HFF-Myc (cell line): Measurements from ENCODE around the gene RRP36.

ENCODE experiments used
- DNase-seq: peaks from one replicate; pipeline ENCODE4 v3.0.0-alpha.2; 2011; ENCODE audit warnings: low read depth; ENCODE audit errors: extremely low read depth
- H3K4me3 ChIP-seq: replicated peaks from 2 replicates; pipeline ENCODE4 v1.5.1; 2011; ENCODE audit warnings: low read depth, mild to moderate bottlenecking, control low read depth, low read length
- TF ChIP-seq, protein P1 (sequence below): IDR thresholded peaks from 2 replicates; pipeline ENCODE4 v1.5.1; 2012; ENCODE audit warnings: mild to moderate bottlenecking, low read depth, low read length, control low read depth; ENCODE audit errors: missing control alignments

Gene RRP36

GRCh38 chr6:43024436-43024835 lies 3.0 kb downstream of the RRP36 start:
- TF ChIP-seq, protein P1, sequence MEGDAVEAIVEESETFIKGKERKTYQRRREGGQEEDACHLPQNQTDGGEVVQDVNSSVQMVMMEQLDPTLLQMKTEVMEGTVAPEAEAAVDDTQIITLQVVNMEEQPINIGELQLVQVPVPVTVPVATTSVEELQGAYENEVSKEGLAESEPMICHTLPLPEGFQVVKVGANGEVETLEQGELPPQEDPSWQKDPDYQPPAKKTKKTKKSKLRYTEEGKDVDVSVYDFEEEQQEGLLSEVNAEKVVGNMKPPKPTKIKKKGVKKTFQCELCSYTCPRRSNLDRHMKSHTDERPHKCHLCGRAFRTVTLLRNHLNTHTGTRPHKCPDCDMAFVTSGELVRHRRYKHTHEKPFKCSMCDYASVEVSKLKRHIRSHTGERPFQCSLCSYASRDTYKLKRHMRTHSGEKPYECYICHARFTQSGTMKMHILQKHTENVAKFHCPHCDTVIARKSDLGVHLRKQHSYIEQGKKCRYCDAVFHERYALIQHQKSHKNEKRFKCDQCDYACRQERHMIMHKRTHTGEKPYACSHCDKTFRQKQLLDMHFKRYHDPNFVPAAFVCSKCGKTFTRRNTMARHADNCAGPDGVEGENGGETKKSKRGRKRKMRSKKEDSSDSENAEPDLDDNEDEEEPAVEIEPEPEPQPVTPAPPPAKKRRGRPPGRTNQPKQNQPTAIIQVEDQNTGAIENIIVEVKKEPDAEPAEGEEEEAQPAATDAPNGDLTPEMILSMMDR = no peak
- no peak for DNase-seq
- H3K4me3 ChIP-seq = no peak overlapping the region

DNA sequence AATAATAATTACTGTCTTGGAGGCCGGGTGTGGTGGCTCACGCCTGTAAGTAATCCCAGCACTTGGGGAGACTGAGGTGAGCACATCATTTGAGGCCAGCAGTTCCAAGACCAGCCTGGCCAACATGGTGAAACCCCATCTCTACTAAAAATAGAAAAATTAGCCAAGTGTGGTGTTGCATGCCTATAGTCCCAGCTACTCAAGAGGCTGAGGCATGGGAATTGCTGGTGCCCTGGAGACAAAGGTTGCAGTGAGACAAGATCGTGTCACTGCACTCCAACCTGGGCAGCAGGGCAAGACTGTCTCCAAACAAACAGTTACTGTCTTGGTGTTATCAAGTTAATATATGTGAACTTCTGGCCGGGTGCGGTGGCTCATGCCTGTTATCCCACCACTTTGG lies 4.9 kb downstream of the RRP36 start:
- DNase-seq = no peak
- no peak overlapping the region for H3K4me3 ChIP-seq
- TF ChIP-seq, protein P1 = no peak

DNA sequence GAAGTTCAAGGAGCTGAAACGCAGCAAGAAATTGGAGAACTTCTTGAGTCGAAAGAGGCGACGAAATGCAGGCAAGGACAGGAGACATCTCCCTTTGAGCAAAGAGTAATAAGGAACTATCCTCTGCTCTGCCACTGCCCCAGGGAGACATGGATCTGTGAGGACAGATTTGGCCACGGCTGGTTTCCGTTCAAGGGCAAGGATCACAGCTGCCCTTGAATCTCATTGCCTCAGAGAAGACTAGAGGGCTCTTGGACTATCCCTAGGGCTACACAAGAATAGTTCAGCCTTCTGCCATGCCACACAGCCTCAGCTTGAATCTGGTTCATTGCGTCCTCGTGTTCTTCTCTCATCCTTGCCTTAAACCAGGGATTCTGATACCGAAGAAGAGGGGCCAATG lies 7.7 kb downstream of the RRP36 start:
- H3K4me3 ChIP-seq = no peak overlapping the region
- no peak for DNase-seq
- TF ChIP-seq, protein P1 = no peak

- no peak for DNase-seq
- TF ChIP-seq, protein P1 = no peak
- no peak overlapping the region for H3K4me3 ChIP-seq
Measured at GRCh38 chr6:43032326-43032725, 10.9 kb downstream of the RRP36 start.

GRCh38 chr6:43033496-43034189 lies 12.2 kb downstream of the RRP36 start:
- no peak overlapping the region for H3K4me3 ChIP-seq
- TF ChIP-seq, protein P1 = no peak
- DNase-seq = no peak

- no peak overlapping the region for H3K4me3 ChIP-seq
- TF ChIP-seq, protein P1 = no peak
- no peak for DNase-seq
Measured at GRCh38 chr6:43034190-43034525, 12.7 kb downstream of the RRP36 start.
